NOMO-1 (cell line): Measurements from ENCODE around the gene GIMAP7.
"Not testable (repeated sequence)": the region's sequence is repeated elsewhere in the genome, so short reads cannot be mapped to it uniquely, and the experiment has no call there.

Source experiments
- DNase-seq, 2 experiments: peaks; one replicate each; lab custom pipeline; 2025; ENCODE audit not compliant: unreplicated experiment in 2 of 2; lab: John Stamatoyannopoulos, UW

GIMAP7 gene

GRCh38 chr7:150511048-150511447, 3.6 kb upstream of the GIMAP7 start:
- no peak for DNase-seq

- no peak for DNase-seq
Observed at GRCh38 chr7:150513758-150514157, 914 bp upstream of the GIMAP7 start.

DNA sequence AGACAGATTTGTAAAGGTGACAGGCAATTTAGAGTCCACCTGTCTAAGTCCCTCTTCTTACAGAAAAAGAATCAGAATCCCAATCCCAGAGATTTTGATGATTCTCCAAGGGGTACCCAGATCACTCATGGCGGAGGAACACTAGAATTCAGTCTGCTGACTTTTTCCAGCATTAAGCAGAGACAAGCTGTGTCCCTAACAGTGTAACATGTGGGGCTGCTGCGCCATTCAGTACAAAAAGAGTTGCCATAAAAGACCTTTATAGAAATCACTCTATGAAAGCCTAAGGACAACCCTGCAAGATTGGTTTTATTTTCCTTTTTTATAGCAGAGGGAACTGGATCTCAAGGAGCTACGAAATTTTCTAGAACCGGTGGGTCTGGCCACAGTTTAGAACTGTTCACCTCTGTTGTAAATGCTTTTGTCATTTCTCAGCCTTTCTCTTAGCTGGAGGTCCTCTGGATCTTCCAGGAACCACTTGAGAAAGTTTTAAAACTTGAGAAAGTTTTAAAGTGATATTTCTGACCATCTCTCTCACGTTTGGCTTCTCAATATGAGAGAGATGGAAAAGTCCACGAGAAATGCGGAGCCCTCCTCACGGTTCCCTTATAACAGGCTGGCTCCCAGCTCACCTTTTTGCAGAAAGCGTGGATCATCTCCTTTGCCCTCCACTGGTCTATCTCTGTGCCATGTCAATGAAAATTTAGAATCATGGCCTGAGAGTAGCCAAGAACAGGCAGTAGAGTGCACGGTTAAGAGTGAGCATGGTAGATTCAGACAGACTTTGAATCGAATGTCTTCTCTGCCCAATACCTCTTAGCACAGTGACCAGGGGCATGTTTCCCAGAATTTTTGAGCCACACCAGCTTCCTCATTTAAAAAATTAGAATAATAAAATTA, 826 bp downstream of the GIMAP7 start:
- no peak for DNase-seq

DNA sequence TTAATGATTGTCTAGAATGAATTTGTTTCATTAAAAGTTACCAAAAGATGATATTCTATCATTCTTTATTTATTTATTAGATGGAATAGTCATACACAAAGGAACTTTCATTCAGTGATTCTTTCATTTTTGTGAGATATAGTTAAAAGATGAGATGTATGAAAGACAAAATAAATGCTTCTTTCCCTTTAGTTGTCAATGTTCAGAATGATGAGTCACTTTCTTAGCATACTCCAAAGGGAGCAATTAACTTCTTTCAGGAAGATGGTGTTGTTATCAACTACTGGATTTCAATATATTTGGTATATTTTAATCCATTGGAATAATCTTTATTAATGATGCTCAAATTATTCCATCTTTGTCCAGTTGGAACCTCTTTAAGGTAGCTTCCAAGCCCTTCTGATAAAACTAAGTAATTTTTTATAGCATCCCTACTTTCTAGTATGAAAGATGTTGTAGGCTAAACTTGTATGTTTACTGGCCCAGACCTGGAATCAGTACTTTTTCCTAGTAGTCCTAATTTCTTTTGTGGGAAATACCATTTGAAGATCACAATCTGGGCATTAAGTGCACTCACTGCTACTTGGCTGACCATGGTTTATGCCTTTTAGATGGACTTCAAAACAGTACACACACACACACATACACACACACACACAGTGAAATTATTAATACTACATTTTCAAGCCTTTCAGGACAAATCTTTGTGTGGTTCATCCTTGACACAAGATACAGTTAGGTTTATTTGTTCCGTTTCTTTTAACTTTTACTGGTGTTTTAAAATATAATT, 2.5 kb downstream of the GIMAP7 start:
- DNase-seq, result no peak

DNA sequence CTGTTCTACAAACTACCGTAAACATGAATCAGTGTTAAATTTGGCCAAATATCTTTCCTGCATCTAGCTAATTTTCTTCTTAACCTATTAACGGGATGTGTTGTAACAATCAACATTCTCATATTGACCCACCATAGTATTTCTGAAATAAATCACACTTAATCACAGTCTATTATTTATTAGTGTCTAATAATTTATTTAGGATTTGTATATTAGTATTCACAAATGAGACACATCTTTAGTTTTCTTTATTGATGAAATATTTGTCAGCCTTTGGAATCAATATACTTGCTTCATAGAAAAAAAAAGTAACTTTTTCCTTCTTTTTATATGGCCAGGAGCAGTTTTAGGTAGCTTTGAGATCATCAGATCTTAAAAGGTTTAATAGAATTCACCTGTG, 4.6 kb downstream of the GIMAP7 start:
- DNase-seq, result no peak

DNA sequence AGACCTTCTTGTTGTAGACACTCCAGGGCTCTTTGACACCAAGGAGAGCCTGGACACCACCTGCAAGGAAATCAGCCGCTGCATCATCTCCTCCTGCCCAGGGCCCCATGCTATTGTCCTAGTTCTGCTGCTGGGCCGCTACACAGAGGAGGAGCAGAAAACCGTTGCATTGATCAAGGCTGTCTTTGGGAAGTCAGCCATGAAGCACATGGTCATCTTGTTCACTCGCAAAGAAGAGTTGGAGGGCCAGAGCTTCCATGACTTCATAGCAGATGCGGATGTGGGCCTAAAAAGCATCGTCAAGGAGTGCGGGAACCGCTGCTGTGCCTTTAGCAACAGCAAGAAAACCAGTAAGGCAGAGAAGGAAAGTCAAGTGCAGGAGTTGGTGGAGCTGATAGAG, 5.5 kb downstream of the GIMAP7 start:
- DNase-seq, result no peak

DNA sequence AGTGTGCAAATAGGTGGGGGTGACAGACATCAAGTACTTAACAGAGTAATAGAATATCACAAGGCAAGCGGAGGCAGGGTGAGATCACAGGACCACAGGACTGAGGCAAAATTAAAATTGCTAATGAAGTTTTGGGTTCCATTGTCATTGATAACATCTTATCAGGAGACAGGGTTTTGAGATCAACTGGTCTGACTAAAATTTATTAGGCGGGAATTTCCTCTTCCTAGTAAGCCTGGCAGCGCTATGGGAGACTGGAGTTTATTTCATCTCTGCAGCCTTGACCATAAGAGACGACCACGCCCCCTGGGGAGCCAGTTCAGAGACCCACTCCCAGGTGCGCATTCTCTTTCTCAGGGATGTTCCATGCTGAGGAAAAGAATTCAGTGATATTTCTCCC, 8.3 kb downstream of the GIMAP7 start:
- not testable (repeated sequence) for DNase-seq

DNA sequence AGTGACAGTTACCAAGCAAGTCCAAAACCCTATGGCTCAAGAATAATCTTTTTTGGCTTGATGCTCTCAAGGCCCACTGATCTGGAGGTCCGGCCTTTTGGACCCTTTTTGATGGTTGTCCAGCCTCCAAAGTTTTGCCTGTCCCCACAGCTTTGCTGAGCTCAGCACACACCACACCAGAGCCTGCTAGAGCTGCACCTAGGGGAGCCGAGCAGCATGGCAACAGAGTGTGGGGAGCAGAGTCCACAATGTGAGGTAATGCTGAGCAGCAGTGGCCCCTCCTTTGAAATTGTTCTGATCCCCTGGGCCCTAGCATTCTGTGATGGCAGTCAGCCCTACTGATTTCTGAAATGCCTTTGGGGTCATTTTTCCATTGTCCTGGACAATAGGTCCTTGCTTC, 9.3 kb downstream of the GIMAP7 start:
- DNase-seq, result no peak

DNA sequence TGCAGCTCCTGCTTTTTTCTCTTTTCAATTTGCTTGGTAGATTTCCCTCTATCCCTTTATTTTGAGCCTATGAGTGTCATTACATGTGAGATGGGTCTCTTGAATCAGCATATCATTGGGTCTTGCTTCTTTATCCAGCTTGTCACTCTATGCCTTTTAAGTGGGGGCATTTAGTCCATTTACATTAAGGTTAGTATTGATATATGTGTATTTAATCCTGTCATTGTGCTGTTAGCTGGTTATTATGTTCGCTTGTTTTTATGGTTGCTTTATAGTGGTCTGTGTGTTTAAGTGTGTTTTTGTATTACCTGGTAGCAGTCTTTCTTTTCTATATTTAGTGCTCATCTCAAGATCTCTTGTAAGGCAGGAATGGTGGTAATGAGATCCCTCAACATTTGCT, 17.0 kb downstream of the GIMAP7 start:
- no peak for DNase-seq

DNA sequence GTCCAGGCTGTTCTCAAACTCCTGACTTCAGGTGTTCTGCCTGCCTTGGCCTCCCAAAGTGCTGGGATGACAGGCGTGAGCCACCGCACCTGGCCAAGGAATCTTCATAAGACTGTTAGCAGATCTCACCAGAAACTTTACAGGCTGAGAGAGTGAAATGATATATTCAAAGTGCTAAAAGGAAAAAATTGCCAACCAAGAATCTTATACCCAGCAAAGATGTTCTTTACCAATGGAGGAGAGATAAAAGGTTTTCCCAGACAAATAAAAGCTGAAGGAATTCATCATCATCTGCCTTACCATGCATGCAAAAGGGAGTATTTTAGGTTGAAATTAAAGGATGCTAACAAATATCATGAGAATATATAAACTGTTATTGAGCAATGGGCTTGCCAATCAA, 23.6 kb downstream of the GIMAP7 start:
- DNase-seq, result no peak

DNA sequence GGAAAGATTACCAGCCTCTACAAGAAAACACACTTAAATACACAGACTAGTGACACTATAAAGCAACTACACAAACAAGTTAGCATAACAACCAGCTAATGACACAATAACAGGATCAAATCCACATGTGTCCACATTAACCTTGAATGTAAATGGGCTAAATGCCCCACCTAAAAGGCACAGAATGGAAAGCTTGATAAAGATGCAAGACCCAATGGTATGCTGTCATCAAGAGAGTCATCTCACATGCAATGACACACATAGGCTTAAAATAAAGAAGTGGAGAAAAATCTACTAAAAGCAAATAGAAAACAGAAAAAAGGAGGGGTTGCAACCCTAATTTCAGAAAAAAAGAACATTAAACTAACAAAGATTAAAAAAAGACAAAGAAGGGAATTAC, 38.5 kb downstream of the GIMAP7 start:
- DNase-seq, result no peak

- peak in 1 of 2 experiments; percentile 18 for DNase-seq
Observed at GRCh38 chr7:150556521-150557138, 42.0 kb downstream of the GIMAP7 start.

- DNase-seq, result no peak
Observed at GRCh38 chr7:150560486-150560885, 45.8 kb downstream of the GIMAP7 start.

GRCh38 chr7:150562919-150563318, 48.2 kb downstream of the GIMAP7 start:
- no peak for DNase-seq

- no peak for DNase-seq
Observed at GRCh38 chr7:150564006-150564405, 49.3 kb downstream of the GIMAP7 start.

DNA sequence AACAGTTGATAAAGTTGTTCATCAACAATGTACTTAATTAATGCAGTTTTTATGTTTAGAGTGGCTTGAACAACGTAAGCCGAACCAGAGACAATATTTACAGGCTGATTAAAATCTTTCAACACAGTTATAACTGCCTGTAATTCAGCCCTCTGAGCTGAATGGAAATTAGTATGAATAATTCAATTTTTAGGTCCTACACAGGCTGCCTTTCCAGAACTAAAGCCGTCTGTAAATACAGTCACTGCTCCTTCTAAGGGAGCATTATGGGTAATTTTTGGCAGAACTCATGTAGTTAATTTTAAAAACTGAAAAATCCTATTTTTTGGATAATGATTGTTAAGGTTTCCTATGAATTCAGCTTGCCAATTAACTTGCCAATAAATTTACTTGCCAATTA, 49.9 kb downstream of the GIMAP7 start:
- no peak for DNase-seq

DNA sequence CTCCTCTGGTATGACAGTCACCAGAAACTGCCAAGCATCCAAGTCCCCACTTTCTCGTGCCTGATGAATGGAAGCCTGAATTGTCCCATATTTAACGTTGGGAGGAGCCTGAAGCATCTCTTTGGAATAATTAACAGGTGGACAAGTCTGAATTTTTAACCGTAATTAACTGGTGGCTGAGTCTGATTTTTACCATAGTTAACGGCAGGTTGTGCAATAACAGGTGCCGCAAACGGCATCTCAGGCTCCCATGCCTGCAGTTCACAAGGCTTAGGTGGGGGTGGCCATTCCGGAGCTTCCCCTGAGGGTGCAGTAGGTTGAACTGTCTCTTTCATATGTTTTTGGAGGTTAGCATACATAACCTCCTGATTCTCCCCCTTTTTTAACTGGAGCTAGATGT, 50.6 kb downstream of the GIMAP7 start:
- DNase-seq, result no peak

DNA sequence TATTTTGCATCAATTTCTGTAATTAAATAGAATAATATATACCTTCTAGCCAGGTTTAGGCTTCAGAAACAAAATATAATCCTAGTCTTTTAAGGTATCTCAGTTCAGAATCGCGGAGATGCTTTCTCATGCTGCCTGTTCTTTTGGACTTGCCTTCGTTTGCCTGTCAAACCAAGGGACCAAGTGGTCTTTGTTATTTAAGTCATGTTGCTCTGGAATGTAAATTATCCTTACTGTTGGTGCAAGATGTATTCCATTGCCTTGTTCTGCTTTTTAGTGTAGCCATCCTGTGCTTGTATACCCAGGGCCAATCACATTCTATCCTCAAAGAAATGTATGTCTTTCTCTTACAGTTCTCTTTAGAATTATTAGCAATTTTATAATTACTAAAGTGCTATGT, 51.5 kb downstream of the GIMAP7 start:
- DNase-seq, result no peak

DNA sequence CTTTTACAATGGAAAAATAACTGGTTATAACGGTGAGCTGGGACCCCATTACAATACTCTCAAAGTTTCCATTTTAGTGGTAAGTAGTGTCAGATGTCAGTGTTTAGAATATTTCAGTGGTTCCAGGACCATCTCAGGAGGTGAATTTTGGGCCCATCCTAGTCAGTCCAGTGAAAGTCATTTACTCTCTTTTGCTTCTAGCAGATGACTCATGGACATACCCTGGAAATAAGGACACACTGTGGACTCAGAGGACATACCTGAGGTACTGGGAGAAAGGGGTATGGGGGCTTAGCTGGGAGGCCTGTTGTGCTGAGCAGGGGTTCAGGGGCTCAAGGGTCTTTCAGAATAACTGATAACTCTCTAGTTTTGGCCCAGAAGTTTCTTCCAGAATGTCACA, 51.9 kb downstream of the GIMAP7 start:
- DNase-seq, result no peak

DNA sequence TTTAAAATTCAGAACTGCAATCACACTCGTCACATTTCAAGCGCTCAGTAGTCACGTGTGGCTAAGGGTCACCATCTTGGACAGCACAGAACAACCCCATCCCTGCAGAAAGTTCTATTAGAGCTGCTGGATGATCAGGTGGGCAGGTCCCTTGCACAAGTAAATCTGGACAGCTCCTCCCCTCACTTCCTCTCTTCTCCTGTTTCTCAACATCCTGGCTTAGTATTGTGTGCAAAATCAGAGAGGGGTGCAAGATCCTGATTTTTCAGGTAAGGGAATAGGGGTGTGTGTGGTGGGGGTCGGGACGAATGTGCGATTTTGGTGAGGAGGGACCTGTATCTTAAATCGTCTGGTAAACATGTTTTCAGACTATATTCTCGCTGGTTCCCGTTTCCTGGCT, 52.5 kb downstream of the GIMAP7 start, which contains the start of gene GIMAP4:
GIMAP4 (plus strand) TSS at position 222 of the 400 bp plus-strand sequence. CDS start 2,512 bp downstream, outside the sequence.
- DNase-seq, result peak; percentile 8 to 25

DNA sequence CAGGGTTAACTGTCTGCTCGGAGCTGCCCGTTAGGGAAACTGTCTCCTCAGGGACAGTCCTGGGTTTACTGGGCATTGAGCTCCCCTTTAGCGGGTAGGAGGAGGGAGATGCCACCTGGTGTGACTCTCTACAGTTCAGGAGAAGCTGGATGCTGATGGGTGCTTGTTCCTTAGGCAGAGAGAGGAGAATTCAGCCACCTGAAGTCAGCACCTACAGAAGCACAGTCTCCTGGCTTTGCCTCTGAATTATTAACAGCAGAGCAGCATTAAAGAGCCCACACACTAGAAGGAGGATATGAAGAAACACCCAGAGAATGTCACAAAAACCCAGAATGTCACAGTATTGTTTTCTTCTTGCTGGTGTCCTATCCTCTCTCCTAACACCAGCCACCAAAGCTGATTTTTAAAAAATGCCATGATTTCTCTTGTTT, 53.2 kb downstream of the GIMAP7 start:
- no peak for DNase-seq
